Omental fat pad (tissue), 4 donors: ENCODE results near the gene KLHDC2. TPM values are rescaled to one million over a fixed set of nuclear protein-coding genes. Genes with fewer than 3 reads are reported as not detected.

Experiments
- ATAC-seq: fragments of 150-250 bp; one replicate; pipeline ENCODE4 v1.9.1; 2016; ENCODE audit warnings: mild to moderate bottlenecking, moderate library complexity; ENCODE audit not compliant: low FRiP score
- DNase-seq: peaks from one replicate; pipeline ENCODE4 v3.0.0-alpha.2; 2019; ENCODE audit warnings: low spot score
- total RNA-seq, 4 donors: library from RNA; depleted of rRNA; stranded (reverse); fragments of >200 nt; gene quantifications; one replicate each; pipeline ENCODE4 v1.1.0, GENCODE V29; 2016
- TF ChIP-seq, protein P1 (sequence below), 3 donors: fragments of 450-650 bp; IDR thresholded peaks; one replicate each; pipeline ENCODE4 v1.5.1; 2016 to 2017; ENCODE audit warnings: antibody characterized with exemption in 3 of 3, mild to moderate bottlenecking in 3 of 3, moderate library complexity in 2 of 3

The KLHDC2 gene
- total RNA-seq, 4 donors from 2014 or later: 30.5 to 82.4 (median 50.6) TPM

DNA sequence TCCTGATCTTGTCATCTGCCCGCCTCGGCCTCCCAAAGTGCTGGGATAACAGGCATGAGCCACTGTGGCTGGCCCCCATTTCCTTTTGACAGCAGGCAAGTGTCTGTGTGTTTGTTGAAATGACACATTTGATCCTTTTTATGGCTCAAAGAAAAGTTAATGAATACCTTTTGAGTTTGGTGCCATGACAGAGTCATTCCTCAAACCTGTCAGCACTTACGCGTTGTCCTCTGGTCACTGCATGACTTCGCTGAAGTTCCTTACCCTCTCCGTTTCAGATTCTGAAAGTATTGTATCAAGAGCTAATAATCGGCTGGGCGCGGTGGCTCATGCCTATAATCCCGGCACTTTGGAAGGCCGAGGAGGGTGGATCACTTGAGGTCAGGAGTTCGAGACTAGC lies 52.2 kb downstream of the KLHDC2 start:
- no peak for ATAC-seq
- TF ChIP-seq, protein P1, sequence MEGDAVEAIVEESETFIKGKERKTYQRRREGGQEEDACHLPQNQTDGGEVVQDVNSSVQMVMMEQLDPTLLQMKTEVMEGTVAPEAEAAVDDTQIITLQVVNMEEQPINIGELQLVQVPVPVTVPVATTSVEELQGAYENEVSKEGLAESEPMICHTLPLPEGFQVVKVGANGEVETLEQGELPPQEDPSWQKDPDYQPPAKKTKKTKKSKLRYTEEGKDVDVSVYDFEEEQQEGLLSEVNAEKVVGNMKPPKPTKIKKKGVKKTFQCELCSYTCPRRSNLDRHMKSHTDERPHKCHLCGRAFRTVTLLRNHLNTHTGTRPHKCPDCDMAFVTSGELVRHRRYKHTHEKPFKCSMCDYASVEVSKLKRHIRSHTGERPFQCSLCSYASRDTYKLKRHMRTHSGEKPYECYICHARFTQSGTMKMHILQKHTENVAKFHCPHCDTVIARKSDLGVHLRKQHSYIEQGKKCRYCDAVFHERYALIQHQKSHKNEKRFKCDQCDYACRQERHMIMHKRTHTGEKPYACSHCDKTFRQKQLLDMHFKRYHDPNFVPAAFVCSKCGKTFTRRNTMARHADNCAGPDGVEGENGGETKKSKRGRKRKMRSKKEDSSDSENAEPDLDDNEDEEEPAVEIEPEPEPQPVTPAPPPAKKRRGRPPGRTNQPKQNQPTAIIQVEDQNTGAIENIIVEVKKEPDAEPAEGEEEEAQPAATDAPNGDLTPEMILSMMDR (IDR thresholded peaks at IDR 0.05): no peak
- no peak for DNase-seq

- ATAC-seq (no peak), DNase-seq (no peak)
- TF ChIP-seq, protein P1 (IDR thresholded peaks at IDR 0.05): no peak
These were observed 60.7 kb downstream of the KLHDC2 start for GRCh38 chr14:49828640-49829039.

Other genes starting within 250 kb of the KLHDC2 start
- over 10,000 TPM in 1 of 4 donors, 1,000 to 10,000 TPM in 3; 4,173 to 10,135 (median 9,095) TPM for gene RPS29, start 181.8 kb upstream of the KLHDC2 start, total RNA-seq
- gene LRR1, start 169.2 kb upstream of the KLHDC2 start, total RNA-seq: 10 to 100 TPM in 2 of 4 donors, 1 to 10 TPM in 2; 5.0 to 15.6 (median 8.1) TPM
- 100 to 1,000 TPM; 150 to 280 (median 234) TPM for gene RPL36AL, start 147.5 kb upstream of the KLHDC2 start, total RNA-seq
- gene MGAT2, start 147.4 kb upstream of the KLHDC2 start, total RNA-seq: 10 to 100 TPM; 32.3 to 70.6 (median 36.5) TPM
- gene DNAAF2, start 132.9 kb upstream of the KLHDC2 start, total RNA-seq: 10 to 100 TPM in 2 of 4 donors, 1 to 10 TPM in 2; 7.2 to 16.5 (median 10.3) TPM
- 1 to 10 TPM in 3 of 4 donors, under 1 TPM in 1; 0.84 to 2.6 (median 2.1) TPM for gene POLE2, start 79.9 kb upstream of the KLHDC2 start, total RNA-seq
- gene KLHDC1, start 75.0 kb upstream of the KLHDC2 start, total RNA-seq: 10 to 100 TPM in 1 of 4 donors, 1 to 10 TPM in 3; 2.9 to 10.2 (median 7.1) TPM
- gene NEMF, start 84.6 kb downstream of the KLHDC2 start, total RNA-seq: 10 to 100 TPM; 59.6 to 87.8 (median 67.7) TPM
- gene ARF6, start 124.9 kb downstream of the KLHDC2 start, total RNA-seq: 10 to 100 TPM; 35.4 to 85.0 (median 45.9) TPM